Measurements from ENCODE around the gene GEN1. TPM values are rescaled to one million over a fixed set of nuclear protein-coding genes. Genes with fewer than 3 reads are reported as not detected.

Gene GEN1
- total RNA-seq, 2 experiments from 2014 or later, result 37.1 to 44.0 TPM

GRCh38 chr2:17756668-17757067, 2.7 kb downstream of the GEN1 start:
- H3K27me3 Mint-ChIP-seq (ENCODE audit: low read depth), result no peaks in the 10 kb centered on the region
- ATAC-seq, result no peak
- ChIA-PET CTCF (interaction anchor here (1.6 kb wide), 1 partner anchor 37 kb away, joined by 5 read pairs; no protein-coding TSS in a partner anchor), POLR2A (no interaction called here)
- DNase-seq, result no peak
- H3K4me3 Mint-ChIP-seq, result no peak overlapping the region
- no peaks in the 10 kb centered on the region for H3K9me3 Mint-ChIP-seq (ENCODE audit: insufficient read depth)
- peaks cover 38% of the 10 kb centered on the region for H3K4me1 Mint-ChIP-seq (ENCODE audit: low read depth)
- H3K36me3 Mint-ChIP-seq (ENCODE audit: low read depth), result peaks cover 16% of the 10 kb centered on the region
- H3K27ac Mint-ChIP-seq, result no peak overlapping the region

- no peak overlapping the region for H3K4me3 Mint-ChIP-seq
- DNase-seq (no peak), ATAC-seq (no peak)
- H3K27ac Mint-ChIP-seq, result no peak overlapping the region
- ChIA-PET POLR2A (no interaction called here), CTCF (interaction anchor here (0.6 to 1.6 kb wide), 2 partner anchors 37 to 38 kb away, joined by 3 to 5 read pairs; no protein-coding TSS in a partner anchor)
- H3K9me3 Mint-ChIP-seq (ENCODE audit: insufficient read depth), result no peaks in the 10 kb centered on the region
- peaks cover 18% of the 10 kb centered on the region for H3K36me3 Mint-ChIP-seq (ENCODE audit: low read depth)
- H3K4me1 Mint-ChIP-seq (ENCODE audit: low read depth), result peaks cover 32% of the 10 kb centered on the region
- H3K27me3 Mint-ChIP-seq (ENCODE audit: low read depth), result no peaks in the 10 kb centered on the region
Measured at GRCh38 chr2:17757321-17757720, 3.4 kb downstream of the GEN1 start.

GRCh38 chr2:17758118-17758517, 4.2 kb downstream of the GEN1 start:
- H3K36me3 Mint-ChIP-seq (ENCODE audit: low read depth), result peaks cover 23% of the 10 kb centered on the region
- no peaks in the 10 kb centered on the region for H3K9me3 Mint-ChIP-seq (ENCODE audit: insufficient read depth)
- peaks cover 28% of the 10 kb centered on the region for H3K4me1 Mint-ChIP-seq (ENCODE audit: low read depth)
- no peaks in the 10 kb centered on the region for H3K27me3 Mint-ChIP-seq (ENCODE audit: low read depth)
- no peak overlapping the region for H3K4me3 Mint-ChIP-seq
- ChIA-PET POLR2A (no interaction called here), CTCF (interaction anchor here (0.6 kb wide), 1 partner anchor 38 kb away, joined by 3 read pairs; no protein-coding TSS in a partner anchor)
- ATAC-seq, result no peak
- H3K27ac Mint-ChIP-seq, result no peak overlapping the region
- DNase-seq, result no peak

- peaks cover 28% of the 10 kb centered on the region for H3K4me1 Mint-ChIP-seq (ENCODE audit: low read depth)
- POLR2A ChIA-PET, result no interaction called here
- DNase-seq, result no peak
- no peak for ATAC-seq
- peaks cover 34% of the 10 kb centered on the region for H3K36me3 Mint-ChIP-seq (ENCODE audit: low read depth)
- CTCF ChIA-PET, result interaction anchor here (0.8 to 1.0 kb wide), 2 partner anchors 24 to 25 kb away, joined by 3 read pairs; no protein-coding TSS in a partner anchor
- H3K27me3 Mint-ChIP-seq (ENCODE audit: low read depth), result no peaks in the 10 kb centered on the region
- no peak overlapping the region for H3K4me3 Mint-ChIP-seq
- no peak overlapping the region for H3K27ac Mint-ChIP-seq
- no peaks in the 10 kb centered on the region for H3K9me3 Mint-ChIP-seq (ENCODE audit: insufficient read depth)
Measured at GRCh38 chr2:17759805-17760204, 5.9 kb downstream of the GEN1 start.

- Mint-ChIP-seq H3K4me1 (ENCODE audit: low read depth) (peaks cover 15% of the 10 kb centered on the region), H3K27ac (no peak overlapping the region), H3K27me3 (ENCODE audit: low read depth) (no peaks in the 10 kb centered on the region), H3K4me3 (no peak overlapping the region), H3K36me3 (ENCODE audit: low read depth) (peaks cover 37% of the 10 kb centered on the region), H3K9me3 (ENCODE audit: insufficient read depth) (no peaks in the 10 kb centered on the region)
- POLR2A ChIA-PET, result no interaction called here
- ATAC-seq (no peak), DNase-seq (no peak)
- CTCF ChIA-PET, result interaction anchor here (0.7 kb wide), 1 partner anchor 42 kb away, joined by 3 read pairs; no protein-coding TSS in a partner anchor
Measured at GRCh38 chr2:17762451-17762850, 8.5 kb downstream of the GEN1 start.

GRCh38 chr2:17763641-17764333, 9.8 kb downstream of the GEN1 start:
- H3K9me3 Mint-ChIP-seq (ENCODE audit: insufficient read depth), result no peaks in the 10 kb centered on the region
- H3K27me3 Mint-ChIP-seq (ENCODE audit: low read depth), result no peaks in the 10 kb centered on the region
- peaks cover 3% of the 10 kb centered on the region for H3K4me1 Mint-ChIP-seq (ENCODE audit: low read depth)
- H3K36me3 Mint-ChIP-seq (ENCODE audit: low read depth), result peaks cover 40% of the 10 kb centered on the region
- no peak overlapping the region for H3K4me3 Mint-ChIP-seq
- DNase-seq (no peak), ATAC-seq (no peak)
- no peak overlapping the region for H3K27ac Mint-ChIP-seq
- ChIA-PET CTCF (no interaction called here), POLR2A (no interaction called here)

- no peak for DNase-seq
- Mint-ChIP-seq H3K9me3 (ENCODE audit: insufficient read depth) (no peaks in the 10 kb centered on the region), H3K27me3 (ENCODE audit: low read depth) (no peaks in the 10 kb centered on the region), H3K36me3 (ENCODE audit: low read depth) (peaks cover 38% of the 10 kb centered on the region), H3K4me1 (ENCODE audit: low read depth) (no peaks in the 10 kb centered on the region), H3K4me3 (no peak overlapping the region), H3K27ac (no peak overlapping the region)
- ATAC-seq, result no peak
- POLR2A ChIA-PET, result no interaction called here
- CTCF ChIA-PET, result no interaction called here
Measured at GRCh38 chr2:17765398-17765797, 11.5 kb downstream of the GEN1 start.

GRCh38 chr2:17768894-17769293, 15.0 kb downstream of the GEN1 start:
- no peak for DNase-seq
- no peaks in the 10 kb centered on the region for H3K27me3 Mint-ChIP-seq (ENCODE audit: low read depth)
- no peak for ATAC-seq
- ChIA-PET CTCF (no interaction called here), POLR2A (interaction anchor here (0.5 kb wide), 1 partner anchor 44 kb away, joined by 3 read pairs; no protein-coding TSS in a partner anchor)
- no peaks in the 10 kb centered on the region for H3K4me1 Mint-ChIP-seq (ENCODE audit: low read depth)
- no peak overlapping the region for H3K27ac Mint-ChIP-seq
- peaks cover 27% of the 10 kb centered on the region for H3K36me3 Mint-ChIP-seq (ENCODE audit: low read depth)
- no peaks in the 10 kb centered on the region for H3K9me3 Mint-ChIP-seq (ENCODE audit: insufficient read depth)
- no peak overlapping the region for H3K4me3 Mint-ChIP-seq

GRCh38 chr2:17771956-17772355, 18.0 kb downstream of the GEN1 start:
- H3K4me1 Mint-ChIP-seq (ENCODE audit: low read depth), result no peaks in the 10 kb centered on the region
- H3K4me3 Mint-ChIP-seq, result no peak overlapping the region
- no peaks in the 10 kb centered on the region for H3K27me3 Mint-ChIP-seq (ENCODE audit: low read depth)
- ATAC-seq (no peak), DNase-seq (no peak)
- H3K36me3 Mint-ChIP-seq (ENCODE audit: low read depth), result peaks cover 40% of the 10 kb centered on the region
- no peak overlapping the region for H3K27ac Mint-ChIP-seq
- H3K9me3 Mint-ChIP-seq (ENCODE audit: insufficient read depth), result no peaks in the 10 kb centered on the region
- ChIA-PET POLR2A (interaction anchor here (1.1 kb wide), 1 partner anchor 18 kb away, joined by 3 read pairs; the partner anchor contains the start of genes GEN1 and SMC6), CTCF (no interaction called here)

- Mint-ChIP-seq H3K36me3 (ENCODE audit: low read depth) (peaks cover 42% of the 10 kb centered on the region), H3K27me3 (ENCODE audit: low read depth) (no peaks in the 10 kb centered on the region), H3K9me3 (ENCODE audit: insufficient read depth) (no peaks in the 10 kb centered on the region), H3K27ac (no peak overlapping the region), H3K4me1 (ENCODE audit: low read depth) (no peaks in the 10 kb centered on the region), H3K4me3 (no peak overlapping the region)
- no peak for ATAC-seq
- no peak for DNase-seq
- ChIA-PET CTCF (no interaction called here), POLR2A (interaction anchor here (1.1 kb wide), 1 partner anchor 19 kb away, joined by 3 read pairs; the partner anchor contains the start of genes GEN1 and SMC6)
Measured at GRCh38 chr2:17772532-17772931, 18.6 kb downstream of the GEN1 start.

- no peaks in the 10 kb centered on the region for H3K27me3 Mint-ChIP-seq (ENCODE audit: low read depth)
- no peak overlapping the region for H3K27ac Mint-ChIP-seq
- peaks cover 61% of the 10 kb centered on the region for H3K36me3 Mint-ChIP-seq (ENCODE audit: low read depth)
- no peak overlapping the region for H3K4me3 Mint-ChIP-seq
- DNase-seq (no peak), ATAC-seq (no peak)
- no peaks in the 10 kb centered on the region for H3K4me1 Mint-ChIP-seq (ENCODE audit: low read depth)
- POLR2A ChIA-PET, result no interaction called here
- H3K9me3 Mint-ChIP-seq (ENCODE audit: insufficient read depth), result no peaks in the 10 kb centered on the region
- CTCF ChIA-PET, result no interaction called here
Measured at GRCh38 chr2:17780546-17780945, 26.6 kb downstream of the GEN1 start.

- CTCF ChIA-PET, result no interaction called here
- ATAC-seq, result no peak
Measured at GRCh38 chr2:17781482-17781881, 27.5 kb downstream of the GEN1 start.

More at GRCh38 chr2:17781482-17781881, 27.5 kb downstream of the GEN1 start:
- POLR2A ChIA-PET, result no interaction called here
- no peak for DNase-seq
- no peaks in the 10 kb centered on the region for H3K4me1 Mint-ChIP-seq (ENCODE audit: low read depth)
- H3K9me3 Mint-ChIP-seq (ENCODE audit: insufficient read depth), result no peaks in the 10 kb centered on the region
- H3K27me3 Mint-ChIP-seq (ENCODE audit: low read depth), result no peaks in the 10 kb centered on the region
- no peak overlapping the region for H3K4me3 Mint-ChIP-seq
- H3K27ac Mint-ChIP-seq, result no peak overlapping the region
- H3K36me3 Mint-ChIP-seq (ENCODE audit: low read depth), result peaks cover 56% of the 10 kb centered on the region
